GM12878 (cell line): Measurements from ENCODE around the gene DAPK3. TPM values are rescaled to one million over a fixed set of nuclear protein-coding genes. Genes with fewer than 3 reads are reported as not detected.

Experiments
- ATAC-seq: fragments of 200-7000 bp; cut with Tn5 transposase; 3 replicates; pipeline ENCODE4 v1.9.1; 2020; ENCODE audit warnings: mild to moderate bottlenecking, moderate library complexity
- BruUV-seq: library from RNA; stranded (reverse); fragments of 400-500 nt; replicated peaks from 2 replicates; lab custom pipeline; 2021; lab: Mats Ljungman, UMichigan
- CTCF ChIA-PET: fragments of 300-600 bp; sonication (Branson Sonifier 250); formaldehyde crosslinking; extraction: SDS; loops from one replicate; lab custom pipeline; 2021; ENCODE audit warnings: inconsistent platforms; lab: Yijun Ruan, JAX
- POLR2A ChIA-PET: fragments of 350-600 bp; formaldehyde crosslinking; extraction: SDS; loops from one replicate; lab custom pipeline; 2021; ENCODE audit warnings: inconsistent platforms; lab: Charles Lee
- RAD21 ChIA-PET: fragments of 300-600 bp; sonication (Branson Sonifier 250); formaldehyde crosslinking; loops from one replicate; lab custom pipeline; 2023; ENCODE audit warnings: antibody characterized with exemption; ENCODE audit not compliant: unreplicated experiment; lab: Charles Lee
- SMC1A ChIA-PET: fragments of 300-600 bp; sonication (Branson Sonifier 250); formaldehyde crosslinking; loops from one replicate; lab custom pipeline; 2023; ENCODE audit not compliant: unreplicated experiment, uncharacterized antibody; lab: Charles Lee
- DNase-seq: peaks from one replicate; pipeline ENCODE4 v3.0.0-alpha.2; 2011; ENCODE audit warnings: low read depth, low spot score
- FAIRE-seq: peaks from 3 replicates; lab custom pipeline; 2011; peaks lifted over from hg19 to GRCh38; lab: Jason Lieb, UNC
- H2AFZ ChIP-seq: 2 replicates; pipeline ENCODE4 v1.6.0; 2011; ENCODE audit warnings: low read depth, low read length, control low read depth; ENCODE audit not compliant: control insufficient read depth
- H3K27ac ChIP-seq: 2 replicates; pipeline ENCODE4 v1.5.1; 2011; ENCODE audit warnings: control low read depth; ENCODE audit not compliant: control insufficient read depth, insufficient read depth
- H3K27me3 ChIP-seq, 2 experiments: replicated peaks in 1 of 2; 2 replicates each; pipeline versions ENCODE4 v1.6.0 to v1.6.1; 2011; ENCODE audit warnings: low read length in 1 of 2; ENCODE audit not compliant: control insufficient read depth in 2 of 2, insufficient read depth in 2 of 2
- H3K36me3 ChIP-seq, 2 experiments: 2 replicates each; pipeline ENCODE4 v1.5.1; 2011; ENCODE audit warnings: low read length in 1 of 2; ENCODE audit not compliant: control insufficient read depth in 2 of 2, insufficient read depth in 2 of 2
- H3K4me1 ChIP-seq: 2 replicates; pipeline ENCODE4 v1.6.1; 2011; ENCODE audit warnings: mild to moderate bottlenecking, low read length, moderate library complexity, mixed read lengths; ENCODE audit not compliant: control insufficient read depth, insufficient read depth
- H3K4me2 ChIP-seq: 2 replicates; pipeline ENCODE4 v1.6.0; 2011; ENCODE audit warnings: control low read depth; ENCODE audit not compliant: control insufficient read depth, insufficient read depth
- H3K4me3 ChIP-seq: fragments of 200-600 bp; sonication (generic); 2 replicates; pipeline ENCODE4 v1.5.1; 2016
- H3K79me2 ChIP-seq: 2 replicates; pipeline ENCODE4 v1.6.0; 2011; ENCODE audit warnings: low read length; ENCODE audit not compliant: control insufficient read depth, insufficient read depth
- H3K9ac ChIP-seq: 2 replicates; pipeline ENCODE4 v1.8.0; 2011; ENCODE audit warnings: low read length, control low read depth, mixed read lengths; ENCODE audit not compliant: control insufficient read depth, insufficient read depth
- H3K9me3 ChIP-seq: replicated peaks from 3 replicates; pipeline ENCODE4 v1.5.1; 2011; ENCODE audit warnings: mild to moderate bottlenecking, low read length; ENCODE audit not compliant: control insufficient read depth, insufficient read depth
- H4K20me1 ChIP-seq: 2 replicates; pipeline ENCODE4 v1.6.0; 2011; ENCODE audit not compliant: control insufficient read depth, insufficient read depth
- FOXM1 ChIP-seq: IDR thresholded peaks from 2 replicates; pipeline ENCODE4 v1.6.1; 2012; ENCODE audit warnings: low read depth, mild to moderate bottlenecking, inconsistent platforms, low read length, moderate library complexity
- HCFC1 ChIP-seq: fragments of 150-350 bp; IDR thresholded peaks from 2 replicates; pipeline ENCODE4 v1.6.1; 2014; ENCODE audit warnings: low read length
- JUND ChIP-seq: IDR thresholded peaks from 2 replicates; pipeline ENCODE4 v1.6.1; 2012; ENCODE audit warnings: low read depth, mild to moderate bottlenecking, low read length, improper control_type of control experiment, moderate library complexity
- RUNX3 ChIP-seq: IDR thresholded peaks from 2 replicates; pipeline ENCODE4 v1.6.1; 2012; ENCODE audit warnings: low read length, inconsistent platforms
- SMAD1 ChIP-seq: fragments of 450-650 bp; IDR thresholded peaks from 2 replicates; pipeline ENCODE4 v1.6.1; 2018; ENCODE audit warnings: mild to moderate bottlenecking, low read depth; ENCODE audit not compliant: partially characterized antibody
- ZBTB4 ChIP-seq: fragments of 450-650 bp; formaldehyde crosslinking; IDR thresholded peaks from 2 replicates; pipeline ENCODE4 v1.4.0; 2022; ENCODE audit warnings: mild to moderate bottlenecking, moderate library complexity
- ZNF24 ChIP-seq: fragments of 450-650 bp; IDR thresholded peaks from 2 replicates; pipeline ENCODE4 v1.6.1; 2017; ENCODE audit warnings: antibody characterized with exemption, mild to moderate bottlenecking
- ZNF622 ChIP-seq: fragments of 450-650 bp; IDR thresholded peaks from 2 replicates; pipeline ENCODE4 v1.6.1; 2017; ENCODE audit warnings: mild to moderate bottlenecking, inconsistent platforms
- WGBS: methylation state at CpG from one replicate; pipeline ENCODE4 v1.1.6; 2016; ENCODE audit warnings: low lambda C conversion rate; ENCODE audit not compliant: insufficient replicate concordance, insufficient coverage; ENCODE audit errors: missing lambda C conversion rate; 5-methylcytosine and 5-hydroxymethylcytosine counted together
- in situ Hi-C: fragments of 300-500 bp; cut with MboI; formaldehyde crosslinking; loops from 9 replicates; pipeline ENCODE4 v1.14.3; 2018; ENCODE audit warnings: mixed read lengths
- intact Hi-C: fragments of 100-400 bp; cut with micrococcal nuclease; formaldehyde crosslinking; loops from one replicate; pipeline ENCODE4 v1.14.2; 2022; ENCODE audit not compliant: unreplicated experiment
- polyA plus RNA-seq, 11 experiments: library from polyadenylated mRNA; depleted of rRNA in 4 of 11; unstranded in 6 of 11; stranded (reverse) in 5 of 11; fragments of >200 nt; fragmentation: Nextera tagmentation in 4 of 11; fragmentation: Illumina TruSeq in 1 of 11; extraction: Ambion mirVana in 4 of 11; extraction: Trizol in 1 of 11; gene quantifications; 1 replicate in 1 of 11; 2 replicates in 10 of 11; pipeline versions ENCODE4 v1.2.1 to v1.2.3, GENCODE V29; 2011 to 2016; ENCODE audit warnings: inconsistent platforms in 2 of 11, missing spikeins in 2 of 11, low read depth in 1 of 11
- total RNA-seq, 4 experiments: library from RNA; depleted of rRNA in 3 of 4; stranded (reverse); fragments of >200 nt in 3 of 4; fragmentation: Illumina TruSeq in 1 of 4; extraction: Trizol in 1 of 4; gene quantifications; 2 replicates each; pipeline versions ENCODE4 v1.2.1 to v1.2.3, GENCODE V29; 2013 to 2021
- TF ChIP-seq, protein P1 (sequence below): fragments of 450-650 bp; IDR thresholded peaks from 2 replicates; pipeline ENCODE4 v1.6.1; 2017; ENCODE audit warnings: borderline replicate concordance
- TF ChIP-seq, protein P2 (sequence below): fragments of 150-350 bp; IDR thresholded peaks from 2 replicates; pipeline ENCODE4 v1.6.1; 2014; ENCODE audit warnings: mild to moderate bottlenecking, low read depth, low read length
- TF ChIP-seq, protein P3 (sequence below): IDR thresholded peaks from 2 replicates; pipeline ENCODE4 v1.6.1; 2012; ENCODE audit warnings: improper control_type of control experiment, low read depth, low read length; ENCODE audit not compliant: insufficient replicate concordance

DAPK3 gene
- total and polyA plus RNA-seq, 10 of the 15 experiments (the other 5 are each of a cell fraction or from before 2014, with no cell fraction given) = 0.13 to 46.4 (median 24.8) TPM

DNA sequence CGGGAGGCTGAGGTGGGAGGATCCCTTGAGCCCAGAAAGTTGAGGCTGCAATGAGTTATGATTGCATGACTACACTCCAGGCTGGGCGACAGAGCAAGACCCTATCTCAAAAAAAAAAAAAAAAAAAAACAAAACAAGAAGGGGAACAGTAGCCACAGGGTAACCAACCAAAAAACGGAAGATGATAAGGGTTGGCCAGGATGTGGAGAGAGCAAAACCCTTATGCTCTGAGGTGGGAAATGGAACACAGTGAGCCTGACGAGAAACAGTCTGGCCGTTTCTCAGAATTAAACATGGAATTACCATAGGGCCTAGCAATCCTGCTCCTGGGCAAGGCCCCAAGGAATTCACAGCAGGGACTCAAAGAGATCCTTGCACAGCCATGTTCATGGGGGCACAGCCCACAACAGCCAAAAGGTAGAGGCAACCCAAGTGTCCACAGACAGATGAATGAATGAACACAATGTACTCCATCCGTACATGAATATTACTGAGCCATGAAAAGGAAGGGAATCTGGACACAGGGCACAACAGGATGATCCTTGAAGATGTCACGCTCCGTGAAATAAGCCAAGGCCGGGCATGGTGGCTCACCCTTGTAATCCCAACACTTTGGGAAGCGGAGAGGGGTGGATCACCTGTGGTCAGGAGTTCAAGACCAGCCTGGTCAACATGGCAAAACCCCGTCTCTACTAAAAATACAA, 26.7 kb downstream of the DAPK3 start:
- Histone ChIP-seq H3K4me2 (no peak overlapping the region), H3K36me3 (no peaks in the 10 kb centered on the region), H3K79me2 (no peaks in the 10 kb centered on the region), H3K27me3 (no peaks in the 10 kb centered on the region; a peak in 1 of 4 replicates), H3K9me3 (no peaks in the 10 kb centered on the region), H3K4me3 (no peak overlapping the region), H3K9ac (no peak overlapping the region), H2AFZ (no peak overlapping the region), H4K20me1 (no peaks in the 10 kb centered on the region), H3K4me1 (no peaks in the 10 kb centered on the region), H3K27ac (no peak overlapping the region)
- intact Hi-C loops (no loop called here), in situ Hi-C loops (no loop called here)
- POLR2A ChIA-PET = no interaction called here
- DNase-seq = no peak
- RAD21 ChIA-PET = interaction anchor here (0.7 kb wide), 1 partner anchor 216 kb away, joined by 4 read pairs; no protein-coding TSS in a partner anchor
- TF ChIP-seq JUND (no peak), FOXM1 (no peak), SMAD1 (no peak), ZNF622 (no peak), ZNF24 (no peak), ZBTB4 (no peak), RUNX3 (no peak), HCFC1 (no peak)
- TF ChIP-seq, protein P1, sequence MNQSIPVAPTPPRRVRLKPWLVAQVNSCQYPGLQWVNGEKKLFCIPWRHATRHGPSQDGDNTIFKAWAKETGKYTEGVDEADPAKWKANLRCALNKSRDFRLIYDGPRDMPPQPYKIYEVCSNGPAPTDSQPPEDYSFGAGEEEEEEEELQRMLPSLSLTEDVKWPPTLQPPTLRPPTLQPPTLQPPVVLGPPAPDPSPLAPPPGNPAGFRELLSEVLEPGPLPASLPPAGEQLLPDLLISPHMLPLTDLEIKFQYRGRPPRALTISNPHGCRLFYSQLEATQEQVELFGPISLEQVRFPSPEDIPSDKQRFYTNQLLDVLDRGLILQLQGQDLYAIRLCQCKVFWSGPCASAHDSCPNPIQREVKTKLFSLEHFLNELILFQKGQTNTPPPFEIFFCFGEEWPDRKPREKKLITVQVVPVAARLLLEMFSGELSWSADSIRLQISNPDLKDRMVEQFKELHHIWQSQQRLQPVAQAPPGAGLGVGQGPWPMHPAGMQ = no peak
- TF ChIP-seq, protein P2, sequence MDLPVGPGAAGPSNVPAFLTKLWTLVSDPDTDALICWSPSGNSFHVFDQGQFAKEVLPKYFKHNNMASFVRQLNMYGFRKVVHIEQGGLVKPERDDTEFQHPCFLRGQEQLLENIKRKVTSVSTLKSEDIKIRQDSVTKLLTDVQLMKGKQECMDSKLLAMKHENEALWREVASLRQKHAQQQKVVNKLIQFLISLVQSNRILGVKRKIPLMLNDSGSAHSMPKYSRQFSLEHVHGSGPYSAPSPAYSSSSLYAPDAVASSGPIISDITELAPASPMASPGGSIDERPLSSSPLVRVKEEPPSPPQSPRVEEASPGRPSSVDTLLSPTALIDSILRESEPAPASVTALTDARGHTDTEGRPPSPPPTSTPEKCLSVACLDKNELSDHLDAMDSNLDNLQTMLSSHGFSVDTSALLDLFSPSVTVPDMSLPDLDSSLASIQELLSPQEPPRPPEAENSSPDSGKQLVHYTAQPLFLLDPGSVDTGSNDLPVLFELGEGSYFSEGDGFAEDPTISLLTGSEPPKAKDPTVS = no peak
- TF ChIP-seq, protein P3, sequence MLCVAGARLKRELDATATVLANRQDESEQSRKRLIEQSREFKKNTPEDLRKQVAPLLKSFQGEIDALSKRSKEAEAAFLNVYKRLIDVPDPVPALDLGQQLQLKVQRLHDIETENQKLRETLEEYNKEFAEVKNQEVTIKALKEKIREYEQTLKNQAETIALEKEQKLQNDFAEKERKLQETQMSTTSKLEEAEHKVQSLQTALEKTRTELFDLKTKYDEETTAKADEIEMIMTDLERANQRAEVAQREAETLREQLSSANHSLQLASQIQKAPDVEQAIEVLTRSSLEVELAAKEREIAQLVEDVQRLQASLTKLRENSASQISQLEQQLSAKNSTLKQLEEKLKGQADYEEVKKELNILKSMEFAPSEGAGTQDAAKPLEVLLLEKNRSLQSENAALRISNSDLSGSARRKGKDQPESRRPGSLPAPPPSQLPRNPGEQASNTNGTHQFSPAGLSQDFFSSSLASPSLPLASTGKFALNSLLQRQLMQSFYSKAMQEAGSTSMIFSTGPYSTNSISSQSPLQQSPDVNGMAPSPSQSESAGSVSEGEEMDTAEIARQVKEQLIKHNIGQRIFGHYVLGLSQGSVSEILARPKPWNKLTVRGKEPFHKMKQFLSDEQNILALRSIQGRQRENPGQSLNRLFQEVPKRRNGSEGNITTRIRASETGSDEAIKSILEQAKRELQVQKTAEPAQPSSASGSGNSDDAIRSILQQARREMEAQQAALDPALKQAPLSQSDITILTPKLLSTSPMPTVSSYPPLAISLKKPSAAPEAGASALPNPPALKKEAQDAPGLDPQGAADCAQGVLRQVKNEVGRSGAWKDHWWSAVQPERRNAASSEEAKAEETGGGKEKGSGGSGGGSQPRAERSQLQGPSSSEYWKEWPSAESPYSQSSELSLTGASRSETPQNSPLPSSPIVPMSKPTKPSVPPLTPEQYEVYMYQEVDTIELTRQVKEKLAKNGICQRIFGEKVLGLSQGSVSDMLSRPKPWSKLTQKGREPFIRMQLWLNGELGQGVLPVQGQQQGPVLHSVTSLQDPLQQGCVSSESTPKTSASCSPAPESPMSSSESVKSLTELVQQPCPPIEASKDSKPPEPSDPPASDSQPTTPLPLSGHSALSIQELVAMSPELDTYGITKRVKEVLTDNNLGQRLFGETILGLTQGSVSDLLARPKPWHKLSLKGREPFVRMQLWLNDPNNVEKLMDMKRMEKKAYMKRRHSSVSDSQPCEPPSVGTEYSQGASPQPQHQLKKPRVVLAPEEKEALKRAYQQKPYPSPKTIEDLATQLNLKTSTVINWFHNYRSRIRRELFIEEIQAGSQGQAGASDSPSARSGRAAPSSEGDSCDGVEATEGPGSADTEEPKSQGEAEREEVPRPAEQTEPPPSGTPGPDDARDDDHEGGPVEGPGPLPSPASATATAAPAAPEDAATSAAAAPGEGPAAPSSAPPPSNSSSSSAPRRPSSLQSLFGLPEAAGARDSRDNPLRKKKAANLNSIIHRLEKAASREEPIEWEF = no peak
- FAIRE-seq = no peak
- CTCF ChIA-PET = no interaction called here
- no peak for ATAC-seq
- 38% methylated on average over 11 of the region's 11 CpGs for WGBS
- SMC1A ChIA-PET = no interaction called here
- no TSS peak for BruUV-seq
